DOHH2 (cell line): ENCODE measurements around the gene COX19.

Source experiments
- H3F3A ChIP-seq: fragments of 200-600 bp; sonication (generic), shearing (Covaris generic); 2 replicates; pipeline ENCODE4 v1.6.0; 2016; ENCODE audit warnings: antibody characterized with exemption, mild to moderate bottlenecking; ENCODE audit not compliant: control insufficient read depth, insufficient read depth
- H3K27ac ChIP-seq: fragments of 200-600 bp; sonication (generic); 2 replicates; pipeline ENCODE4 v1.5.1; 2014; ENCODE audit warnings: low read depth, mild to moderate bottlenecking, low read length, moderate library complexity
- H3K27me3 ChIP-seq: fragments of 200-600 bp; sonication (generic); 2 replicates; pipeline ENCODE4 v1.6.1; 2014; ENCODE audit warnings: mild to moderate bottlenecking, low read length, mixed read lengths; ENCODE audit not compliant: control insufficient read depth
- H3K36me3 ChIP-seq: fragments of 200-600 bp; sonication (generic); 2 replicates; pipeline ENCODE4 v1.6.1; 2014; ENCODE audit warnings: mild to moderate bottlenecking, low read length, moderate library complexity, mixed read lengths; ENCODE audit not compliant: control insufficient read depth
- H3K4me1 ChIP-seq: fragments of 200-600 bp; sonication (generic); 2 replicates; pipeline ENCODE4 v1.6.1; 2014; ENCODE audit warnings: mild to moderate bottlenecking, low read length, mixed read lengths; ENCODE audit not compliant: control insufficient read depth
- H3K4me2 ChIP-seq: fragments of 200-600 bp; sonication (generic); 2 replicates; pipeline ENCODE4 v1.6.0; 2014; ENCODE audit warnings: mild to moderate bottlenecking, low read length, moderate library complexity
- H3K4me3 ChIP-seq: fragments of 200-600 bp; sonication (generic); 2 replicates; pipeline ENCODE4 v1.5.1; 2014; ENCODE audit warnings: mild to moderate bottlenecking, low read length, mixed read lengths
- H3K79me2 ChIP-seq: fragments of 200-600 bp; sonication (generic); 2 replicates; pipeline ENCODE4 v1.6.1; 2014; ENCODE audit warnings: mild to moderate bottlenecking, low read length, mixed read lengths; ENCODE audit not compliant: control insufficient read depth
- H3K9me2 ChIP-seq: fragments of 200-600 bp; sonication (generic); replicated peaks from 2 replicates; pipeline ENCODE4 v1.6.1; 2014; ENCODE audit warnings: mild to moderate bottlenecking, low read length, mixed read lengths; ENCODE audit not compliant: control insufficient read depth
- H3K9me3 ChIP-seq: fragments of 200-600 bp; sonication (generic); 2 replicates; pipeline ENCODE4 v1.6.1; 2014; ENCODE audit warnings: antibody characterized with exemption, low read length, mixed read lengths; ENCODE audit not compliant: control insufficient read depth, insufficient read depth
- H4K20me1 ChIP-seq: fragments of 200-600 bp; sonication (generic); 2 replicates; pipeline ENCODE4 v1.6.0; 2014; ENCODE audit warnings: low read depth, mild to moderate bottlenecking, antibody characterized with exemption, low read length, moderate library complexity; ENCODE audit not compliant: control insufficient read depth, insufficient read depth
- EZH2phosphoT487 ChIP-seq: fragments of 200-600 bp; sonication (generic); IDR thresholded peaks from 2 replicates; pipeline ENCODE4 v1.6.1; 2017; ENCODE audit warnings: borderline replicate concordance, mild to moderate bottlenecking, antibody characterized with exemption, low read length, moderate library complexity, mixed read lengths
- TF ChIP-seq, protein P1 (sequence below): fragments of 200-600 bp; sonication (generic); IDR thresholded peaks from one replicate; pipeline ENCODE4 v1.5.1; 2014; ENCODE audit warnings: antibody characterized with exemption, mild to moderate bottlenecking, low read depth, low read length; ENCODE audit not compliant: poor library complexity, severe bottlenecking

Gene COX19

DNA sequence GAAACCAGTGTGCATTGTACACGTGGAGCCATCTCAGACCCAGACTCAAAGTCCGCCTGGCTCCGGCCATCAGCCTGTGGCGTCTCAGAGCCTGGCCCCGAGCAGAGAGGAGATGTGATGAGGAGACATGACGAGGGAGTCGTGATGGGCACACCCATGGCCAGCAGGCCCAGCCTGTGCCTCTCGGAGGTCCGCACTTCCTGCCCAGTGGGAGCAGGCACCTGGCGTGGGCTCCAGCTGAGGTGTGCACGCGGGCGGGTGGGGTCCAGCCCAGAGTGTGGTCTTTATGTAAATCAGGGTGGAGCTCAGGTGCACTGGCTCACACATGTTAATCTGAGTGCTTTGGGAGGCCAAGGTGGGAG is 43.0 kb upstream of the COX19 start:
- Histone ChIP-seq H3K27ac (no peak overlapping the region), H3K9me2 (no peaks in the 10 kb centered on the region), H3F3A (peaks cover 12% of the 10 kb centered on the region), H3K4me2 (no peak overlapping the region), H3K4me3 (no peak overlapping the region), H3K9me3 (no peaks in the 10 kb centered on the region; the same call in 1 of the 2 replicates), H3K79me2 (peaks cover 98% of the 10 kb centered on the region), H3K27me3 (no peaks in the 10 kb centered on the region), H4K20me1 (peaks cover 51% of the 10 kb centered on the region), H3K4me1 (peaks cover 63% of the 10 kb centered on the region), H3K36me3 (peaks cover 85% of the 10 kb centered on the region)
- no peak for TF ChIP-seq EZH2phosphoT487
- TF ChIP-seq, protein P1, sequence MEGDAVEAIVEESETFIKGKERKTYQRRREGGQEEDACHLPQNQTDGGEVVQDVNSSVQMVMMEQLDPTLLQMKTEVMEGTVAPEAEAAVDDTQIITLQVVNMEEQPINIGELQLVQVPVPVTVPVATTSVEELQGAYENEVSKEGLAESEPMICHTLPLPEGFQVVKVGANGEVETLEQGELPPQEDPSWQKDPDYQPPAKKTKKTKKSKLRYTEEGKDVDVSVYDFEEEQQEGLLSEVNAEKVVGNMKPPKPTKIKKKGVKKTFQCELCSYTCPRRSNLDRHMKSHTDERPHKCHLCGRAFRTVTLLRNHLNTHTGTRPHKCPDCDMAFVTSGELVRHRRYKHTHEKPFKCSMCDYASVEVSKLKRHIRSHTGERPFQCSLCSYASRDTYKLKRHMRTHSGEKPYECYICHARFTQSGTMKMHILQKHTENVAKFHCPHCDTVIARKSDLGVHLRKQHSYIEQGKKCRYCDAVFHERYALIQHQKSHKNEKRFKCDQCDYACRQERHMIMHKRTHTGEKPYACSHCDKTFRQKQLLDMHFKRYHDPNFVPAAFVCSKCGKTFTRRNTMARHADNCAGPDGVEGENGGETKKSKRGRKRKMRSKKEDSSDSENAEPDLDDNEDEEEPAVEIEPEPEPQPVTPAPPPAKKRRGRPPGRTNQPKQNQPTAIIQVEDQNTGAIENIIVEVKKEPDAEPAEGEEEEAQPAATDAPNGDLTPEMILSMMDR: no peak

DNA sequence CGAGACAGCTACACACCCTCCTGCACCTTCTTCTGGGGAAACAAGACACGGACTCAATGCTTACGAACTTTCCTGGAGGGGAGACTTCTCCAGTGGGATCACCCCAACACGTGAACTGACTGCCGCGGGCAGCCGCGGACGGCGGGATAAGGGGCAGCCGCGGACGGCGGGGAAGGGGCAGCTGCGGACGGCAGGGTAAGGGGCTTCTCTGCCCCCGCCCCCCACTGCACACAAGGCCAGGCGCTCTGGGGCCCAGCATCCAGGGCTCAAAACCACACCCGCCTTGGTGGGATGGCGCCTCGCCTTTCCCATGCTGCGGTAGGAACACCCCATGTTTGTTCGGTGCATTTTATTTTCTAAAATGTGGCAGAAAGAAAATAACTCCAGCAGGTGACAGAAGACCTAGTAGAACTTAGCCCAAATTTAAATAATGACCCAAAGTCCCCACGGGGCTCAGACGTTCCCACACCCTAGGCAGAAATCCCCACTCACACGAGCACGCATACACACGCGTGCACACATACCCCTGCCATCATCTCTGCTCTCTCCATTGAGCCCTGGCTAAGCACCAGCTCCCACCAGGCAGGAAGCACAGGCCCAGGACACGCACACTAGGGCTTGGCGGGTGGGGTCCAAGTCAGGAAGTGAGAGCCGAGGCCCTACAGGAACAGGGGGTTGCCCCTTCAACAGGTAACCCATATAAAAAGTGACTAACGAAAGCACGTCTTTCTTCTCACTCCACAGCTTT is 42.4 kb upstream of the COX19 start:
- Histone ChIP-seq H3K27me3 (no peaks in the 10 kb centered on the region), H3F3A (peaks cover 10% of the 10 kb centered on the region; the same call in 1 of the 2 replicates), H3K4me3 (no peak overlapping the region), H4K20me1 (peaks cover 54% of the 10 kb centered on the region), H3K36me3 (peaks cover 85% of the 10 kb centered on the region), H3K27ac (no peak overlapping the region), H3K9me3 (no peaks in the 10 kb centered on the region; the same call in 1 of the 2 replicates), H3K4me1 (peaks cover 57% of the 10 kb centered on the region), H3K79me2 (peaks cover 99% of the 10 kb centered on the region), H3K9me2 (no peaks in the 10 kb centered on the region), H3K4me2 (no peak overlapping the region)
- TF ChIP-seq, protein P1: no peak
- no peak for TF ChIP-seq EZH2phosphoT487

DNA sequence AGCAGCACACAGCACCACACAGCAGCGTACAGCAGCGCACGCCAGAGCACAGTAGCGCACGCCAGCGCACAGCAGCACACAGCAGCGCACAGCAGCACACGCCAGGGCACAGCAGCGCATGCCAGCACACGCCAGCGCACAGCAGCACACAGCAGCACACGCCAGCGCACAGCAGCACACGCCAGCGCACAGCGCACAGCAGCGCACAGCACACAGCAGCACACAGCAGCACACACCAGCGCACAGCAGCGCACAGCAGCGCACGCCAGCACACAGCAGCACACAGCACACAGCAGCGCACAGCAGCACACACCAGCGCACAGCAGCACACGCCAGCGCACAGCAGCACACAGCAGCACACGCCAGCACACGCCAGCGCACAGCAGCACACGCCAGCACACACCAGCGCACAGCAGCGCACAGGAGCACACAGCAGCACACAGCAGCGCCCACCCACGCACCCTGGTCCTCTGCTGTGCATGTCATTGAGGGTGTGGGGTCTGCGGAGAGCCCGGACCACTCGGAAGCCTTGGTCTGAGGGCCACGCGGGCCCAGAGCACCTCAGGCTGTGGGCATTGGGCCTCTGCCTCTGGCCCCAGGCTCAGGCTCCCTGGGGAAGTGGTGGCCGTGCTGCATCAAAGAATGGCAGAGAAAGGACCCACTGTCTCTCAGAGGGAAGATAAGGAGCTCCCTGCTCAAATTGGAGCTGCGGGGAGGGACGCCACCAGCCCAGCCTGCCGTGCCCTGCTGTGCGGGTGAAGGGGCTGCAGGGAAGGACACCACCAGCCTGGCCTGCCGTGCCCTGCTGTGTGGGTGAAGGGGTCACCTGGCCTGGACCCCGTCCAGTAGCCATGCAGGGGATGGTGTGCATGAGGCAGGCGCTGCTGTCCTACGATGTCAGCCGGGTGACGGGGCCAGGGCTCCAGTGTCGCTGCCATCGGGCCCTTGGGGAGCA is 41.5 kb upstream of the COX19 start:
- Histone ChIP-seq H3K36me3 (peaks cover 77% of the 10 kb centered on the region), H3K4me2 (no peak overlapping the region), H3K27me3 (no peaks in the 10 kb centered on the region), H3K27ac (no peak overlapping the region), H3K9me2 (no peaks in the 10 kb centered on the region), H3K4me1 (peaks cover 48% of the 10 kb centered on the region), H3F3A (peaks cover 5% of the 10 kb centered on the region; the same call in 1 of the 2 replicates), H3K4me3 (no peak overlapping the region), H4K20me1 (peaks cover 45% of the 10 kb centered on the region), H3K9me3 (no peaks in the 10 kb centered on the region; the same call in 1 of the 2 replicates), H3K79me2 (peaks cover 99% of the 10 kb centered on the region)
- TF ChIP-seq EZH2phosphoT487: no peak
- TF ChIP-seq, protein P1: no peak
